ENCODE results near the gene ADAMTS13.

The ADAMTS13 gene

GRCh38 chr9:133437753-133438531 is 15.8 kb downstream of the ADAMTS13 start:
- Histone ChIP-seq H3K27ac (no peak overlapping the region), H3K4me2 (ENCODE audit: low read length) (no peak overlapping the region), H3K9ac (no peak overlapping the region), H3K4me1 (no peaks in the 10 kb centered on the region), H3K4me3 (ENCODE audit: low read depth, low read length) (no peak overlapping the region), H3K79me2 (no peaks in the 10 kb centered on the region), H3K36me3 (ENCODE audit: control insufficient read depth, insufficient read depth, low read length) (no peaks in the 10 kb centered on the region), H2AFZ (no peak overlapping the region), H3K27me3 (ENCODE audit: control insufficient read depth, insufficient read depth, low read length) (no peaks in the 10 kb centered on the region), H3K9me3 (ENCODE audit: control insufficient read depth, low read length) (no peaks in the 10 kb centered on the region)
- TF ChIP-seq CTCF (IDR thresholded peaks at IDR 0.05), result no peak

- Histone ChIP-seq H3K27ac (no peak overlapping the region), H3K79me2 (no peaks in the 10 kb centered on the region), H3K27me3 (ENCODE audit: control insufficient read depth, insufficient read depth, low read length) (no peaks in the 10 kb centered on the region), H3K4me3 (ENCODE audit: low read depth, low read length) (no peak overlapping the region), H3K9ac (no peak overlapping the region), H2AFZ (no peak overlapping the region), H3K4me1 (no peaks in the 10 kb centered on the region), H3K4me2 (ENCODE audit: low read length) (no peak overlapping the region), H3K9me3 (ENCODE audit: control insufficient read depth, low read length) (no peaks in the 10 kb centered on the region), H3K36me3 (ENCODE audit: control insufficient read depth, insufficient read depth, low read length) (no peaks in the 10 kb centered on the region)
- TF ChIP-seq CTCF (IDR thresholded peaks at IDR 0.05), result no peak
Measured at GRCh38 chr9:133439337-133439736, 17.2 kb downstream of the ADAMTS13 start.

- Histone ChIP-seq H3K9me3 (ENCODE audit: control insufficient read depth, low read length) (no peaks in the 10 kb centered on the region), H2AFZ (no peak overlapping the region)
Measured at GRCh38 chr9:133440874-133441273, 18.7 kb downstream of the ADAMTS13 start.

GRCh38 chr9:133441571-133441970 is 19.4 kb downstream of the ADAMTS13 start:
- H3K4me2 ChIP-seq (ENCODE audit: low read length), result no peak overlapping the region
- H3K4me1 ChIP-seq, result no peaks in the 10 kb centered on the region
- no peak overlapping the region for H3K9ac ChIP-seq
- TF ChIP-seq CTCF (IDR thresholded peaks at IDR 0.05), result no peak
- no peaks in the 10 kb centered on the region for H3K9me3 ChIP-seq (ENCODE audit: control insufficient read depth, low read length)
- no peak overlapping the region for H2AFZ ChIP-seq
- H3K36me3 ChIP-seq (ENCODE audit: control insufficient read depth, insufficient read depth, low read length), result no peaks in the 10 kb centered on the region
- no peak overlapping the region for H3K4me3 ChIP-seq (ENCODE audit: low read depth, low read length)
- H3K27me3 ChIP-seq (ENCODE audit: control insufficient read depth, insufficient read depth, low read length), result no peaks in the 10 kb centered on the region
- H3K79me2 ChIP-seq, result no peaks in the 10 kb centered on the region
- H3K27ac ChIP-seq, result no peak overlapping the region

More at GRCh38 chr9:133440874-133441273, 18.7 kb downstream of the ADAMTS13 start:
- no peak for TF ChIP-seq CTCF (IDR thresholded peaks at IDR 0.05)
- H3K27me3 ChIP-seq (ENCODE audit: control insufficient read depth, insufficient read depth, low read length), result no peaks in the 10 kb centered on the region
- H3K9ac ChIP-seq, result no peak overlapping the region
- no peak overlapping the region for H3K27ac ChIP-seq
- H3K4me2 ChIP-seq (ENCODE audit: low read length), result no peak overlapping the region
- H3K4me3 ChIP-seq (ENCODE audit: low read depth, low read length), result no peak overlapping the region
- H3K4me1 ChIP-seq, result no peaks in the 10 kb centered on the region
- no peaks in the 10 kb centered on the region for H3K79me2 ChIP-seq
- H3K36me3 ChIP-seq (ENCODE audit: control insufficient read depth, insufficient read depth, low read length), result no peaks in the 10 kb centered on the region

GRCh38 chr9:133443248-133443647 is 21.1 kb downstream of the ADAMTS13 start:
- H3K4me3 ChIP-seq (ENCODE audit: low read depth, low read length), result no peak overlapping the region
- H3K9me3 ChIP-seq (ENCODE audit: control insufficient read depth, low read length), result no peaks in the 10 kb centered on the region
- no peaks in the 10 kb centered on the region for H3K27me3 ChIP-seq (ENCODE audit: control insufficient read depth, insufficient read depth, low read length)
- H3K4me2 ChIP-seq (ENCODE audit: low read length), result no peak overlapping the region
- no peaks in the 10 kb centered on the region for H3K36me3 ChIP-seq (ENCODE audit: control insufficient read depth, insufficient read depth, low read length)
- H3K4me1 ChIP-seq, result no peaks in the 10 kb centered on the region
- no peak for TF ChIP-seq CTCF (IDR thresholded peaks at IDR 0.05)
- no peak overlapping the region for H3K9ac ChIP-seq
- no peak overlapping the region for H3K27ac ChIP-seq
- no peak overlapping the region for H2AFZ ChIP-seq
- H3K79me2 ChIP-seq, result no peaks in the 10 kb centered on the region

Data from parathyroid adenoma (tissue), 2 donors.